H9 (cell line): ENCODE results near the gene CUBN. TPM values are rescaled to one million over a fixed set of nuclear protein-coding genes. Genes with fewer than 3 reads are reported as not detected.

ENCODE experiments used
- DNase-seq: peaks from one replicate; pipeline ENCODE4 v3.0.0-alpha.2; 2017
- H2AFZ ChIP-seq: one replicate; pipeline ENCODE4 v1.6.1; 2013; ENCODE audit warnings: mild to moderate bottlenecking, low read length, control low read depth, moderate library complexity
- H2AK5ac ChIP-seq: 2 replicates; pipeline ENCODE4 v1.6.1; 2013; ENCODE audit warnings: low read length, control low read depth, mixed read lengths; ENCODE audit not compliant: insufficient read length
- H2BK120ac ChIP-seq: one replicate; pipeline ENCODE4 v1.6.1; 2013; ENCODE audit warnings: low read depth, mild to moderate bottlenecking, low read length, control low read depth, inconsistent platforms; ENCODE audit not compliant: poor library complexity, severe bottlenecking
- H2BK12ac ChIP-seq: 2 replicates; pipeline ENCODE4 v1.6.1; 2013; ENCODE audit warnings: low read length, control low read depth, mixed read lengths, low read depth; ENCODE audit not compliant: insufficient read length
- H2BK15ac ChIP-seq: 2 replicates; pipeline ENCODE4 v1.6.1; 2013; ENCODE audit warnings: low read depth, low read length, control low read depth
- H2BK20ac ChIP-seq: one replicate; pipeline ENCODE4 v1.6.1; 2013; ENCODE audit warnings: low read depth, mild to moderate bottlenecking, low read length, control low read depth, inconsistent platforms; ENCODE audit not compliant: poor library complexity, severe bottlenecking
- H2BK5ac ChIP-seq: 2 replicates; pipeline ENCODE4 v1.6.1; 2013; ENCODE audit warnings: low read length, control low read depth, mixed read lengths; ENCODE audit not compliant: insufficient read length
- H3K14ac ChIP-seq: 2 replicates; pipeline ENCODE4 v1.6.1; 2013; ENCODE audit warnings: low read length, control low read depth; ENCODE audit not compliant: insufficient read depth
- H3K18ac ChIP-seq: 2 replicates; pipeline ENCODE4 v1.6.1; 2013; ENCODE audit warnings: low read depth, mild to moderate bottlenecking, mixed read lengths, low read length, control low read depth; ENCODE audit not compliant: insufficient read length
- H3K23ac ChIP-seq: 2 replicates; pipeline ENCODE4 v1.6.1; 2013; ENCODE audit warnings: low read length, control low read depth, mixed read lengths, low read depth; ENCODE audit not compliant: insufficient read length
- H3K23me2 ChIP-seq: 2 replicates; pipeline ENCODE4 v1.6.1; 2013; ENCODE audit warnings: low read depth, mild to moderate bottlenecking, mixed read lengths, low read length, control low read depth; ENCODE audit not compliant: insufficient read length, poor library complexity, severe bottlenecking
- H3K27ac ChIP-seq: 2 replicates; pipeline ENCODE4 v1.5.1; 2013; ENCODE audit warnings: low read length, control low read depth, mixed read lengths, low read depth; ENCODE audit not compliant: insufficient read length
- H3K27me3 ChIP-seq: 2 replicates; pipeline ENCODE4 v1.6.1; 2013; ENCODE audit warnings: low read length, control low read depth, inconsistent platforms; ENCODE audit not compliant: insufficient read depth
- H3K4ac ChIP-seq: 2 replicates; pipeline ENCODE4 v1.6.1; 2013; ENCODE audit warnings: low read depth, mild to moderate bottlenecking, control low read depth, inconsistent platforms, low read length, moderate library complexity
- H3K4me1 ChIP-seq: 2 replicates; pipeline ENCODE4 v1.6.1; 2013; ENCODE audit warnings: low read length, control low read depth, inconsistent platforms; ENCODE audit not compliant: insufficient read depth
- H3K4me2 ChIP-seq: 2 replicates; pipeline ENCODE4 v1.6.1; 2013; ENCODE audit warnings: low read length, control low read depth, mixed read lengths; ENCODE audit not compliant: insufficient read length, insufficient read depth
- H3K56ac ChIP-seq: 2 replicates; pipeline ENCODE4 v1.6.1; 2013; ENCODE audit warnings: low read depth, mild to moderate bottlenecking, mixed read lengths, low read length, control low read depth; ENCODE audit not compliant: insufficient read length
- H3K79me1 ChIP-seq: 2 replicates; pipeline ENCODE4 v1.6.1; 2013; ENCODE audit warnings: low read depth, mild to moderate bottlenecking, moderate library complexity, low read length, control low read depth, inconsistent platforms; ENCODE audit not compliant: insufficient read depth, poor library complexity, severe bottlenecking
- H3K79me2 ChIP-seq: 2 replicates; pipeline ENCODE4 v1.6.1; 2013; ENCODE audit warnings: low read length, control low read depth, inconsistent platforms; ENCODE audit not compliant: insufficient read depth
- H3K9ac ChIP-seq: 2 replicates; pipeline ENCODE4 v1.6.1; 2013; ENCODE audit warnings: low read length, control low read depth, mixed read lengths; ENCODE audit not compliant: insufficient read length; ENCODE audit errors: extremely low read depth
- H3K9me3 ChIP-seq: one replicate; pipeline ENCODE4 v1.6.1; 2013; ENCODE audit warnings: low read depth, low read length, inconsistent platforms; ENCODE audit not compliant: control insufficient read depth
- H3T11ph ChIP-seq: one replicate; pipeline ENCODE4 v1.6.1; 2013; ENCODE audit warnings: mild to moderate bottlenecking, low read length, control low read depth, inconsistent platforms
- H4K20me1 ChIP-seq: one replicate; pipeline ENCODE4 v1.6.1; 2013; ENCODE audit not compliant: control insufficient read depth, insufficient read length, insufficient read depth
- H4K5ac ChIP-seq: 2 replicates; pipeline ENCODE4 v1.6.1; 2013; ENCODE audit warnings: low read depth, mild to moderate bottlenecking, mixed read lengths, low read length, control low read depth; ENCODE audit not compliant: insufficient read length
- H4K8ac ChIP-seq: replicated peaks from 2 replicates; pipeline ENCODE4 v1.6.1; 2013; ENCODE audit warnings: low read length, control low read depth, mixed read lengths, low read depth; ENCODE audit not compliant: insufficient read length
- H4K91ac ChIP-seq: 2 replicates; pipeline ENCODE4 v1.6.1; 2013; ENCODE audit warnings: low read depth, mild to moderate bottlenecking, moderate library complexity, mixed read lengths, low read length, control low read depth; ENCODE audit not compliant: insufficient read length
- H3K27ac Mint-ChIP-seq, 3 experiments: 2 replicates in 2 of 3; 3 replicates in 1 of 3; pipeline ENCODE4 v1.8.0; 2020 to 2021; ENCODE audit warnings: mixed read lengths in 3 of 3, mild to moderate bottlenecking in 1 of 3, moderate library complexity in 1 of 3
- H3K27me3 Mint-ChIP-seq: 2 replicates; pipeline ENCODE4 v1.8.0; 2021; ENCODE audit warnings: low read depth, mild to moderate bottlenecking, moderate library complexity, mixed read lengths
- H3K36me3 Mint-ChIP-seq, 3 experiments: 2 replicates in 2 of 3; 3 replicates in 1 of 3; pipeline ENCODE4 v1.8.0; 2020 to 2021; ENCODE audit warnings: low read depth in 3 of 3, mixed read lengths in 3 of 3; ENCODE audit not compliant: insufficient read depth in 1 of 3
- H3K4me1 Mint-ChIP-seq, 2 experiments: 2 replicates each; pipeline ENCODE4 v1.8.0; 2020; ENCODE audit warnings: mixed read lengths in 2 of 2
- H3K4me3 Mint-ChIP-seq, 2 experiments: 2 replicates in 1 of 2; 3 replicates in 1 of 2; pipeline ENCODE4 v1.8.0; 2020 to 2021; ENCODE audit warnings: mild to moderate bottlenecking in 2 of 2, mixed read lengths in 2 of 2, moderate library complexity in 1 of 2
- H3K9me3 Mint-ChIP-seq, 2 experiments: 2 replicates in 1 of 2; 3 replicates in 1 of 2; pipeline ENCODE4 v1.8.0; 2020; ENCODE audit warnings: mild to moderate bottlenecking in 2 of 2, mixed read lengths in 2 of 2, moderate library complexity in 1 of 2
- CTCF ChIP-seq: fragments of 200-600 bp; sonication (generic); conservative IDR thresholded peaks from 3 replicates; pipeline ENCODE4 v1.8.0; 2021; ENCODE audit warnings: antibody characterized with exemption, mild to moderate bottlenecking
- WGBS: extraction: QIAGEN DNeasy Blood & Tissue Kit; methylation state at CpG from one replicate; pipeline ENCODE4 v1.1.7; 2013; ENCODE audit warnings: missing lambda C conversion rate, low lambda C conversion rate, mixed read lengths; ENCODE audit not compliant: insufficient read length; ENCODE audit errors: extremely low coverage; 5-methylcytosine and 5-hydroxymethylcytosine counted together
- total RNA-seq: library from RNA; stranded (reverse); gene quantifications from 2 replicates; pipeline ENCODE4 v1.2.1, GENCODE V29; 2021

The CUBN gene
- total RNA-seq, 1 experiment from 2014 or later: 0.26 TPM

- no CpG with 5 or more reads among the region's 3 CpGs for WGBS
- H4K20me1 ChIP-seq: no peaks in the 10 kb centered on the region
- no peak overlapping the region for H3K4ac ChIP-seq
- H3K79me2 ChIP-seq: no peaks in the 10 kb centered on the region
- H4K8ac ChIP-seq: no peak overlapping the region
- no peak overlapping the region for H2BK5ac ChIP-seq
- H2BK120ac ChIP-seq: no peak overlapping the region
- no peak overlapping the region for H4K91ac ChIP-seq
- no peak overlapping the region for H2BK12ac ChIP-seq
- H3K27me3 ChIP-seq: no peaks in the 10 kb centered on the region
- no peak overlapping the region for H3K18ac ChIP-seq
- H3K23me2 ChIP-seq: no peaks in the 10 kb centered on the region
- Mint-ChIP-seq H3K36me3 (0 out of 7 replicates have a peak, but pooled peaks cover 0 to 5% (median 0%) of the 10 kb centered on the region in 3 experiments), H3K9me3 (no peaks in the 10 kb centered on the region), H3K27me3 (no peaks in the 10 kb centered on the region), H3K4me3 (no peak overlapping the region), H3K27ac (no peak overlapping the region), H3K4me1 (peaks cover 5 to 12% of the 10 kb centered on the region in 2 experiments)
- H4K5ac ChIP-seq: no peak overlapping the region
- no peak overlapping the region for H2AK5ac ChIP-seq
- H3K56ac ChIP-seq: no peak overlapping the region
- H3K4me1 ChIP-seq: no peaks in the 10 kb centered on the region
- no peak overlapping the region for H3K9ac ChIP-seq
- no peak overlapping the region for H2BK20ac ChIP-seq
- no peak overlapping the region for H2AFZ ChIP-seq
- no peak for TF ChIP-seq CTCF
- H3K14ac ChIP-seq: no peak overlapping the region
- H3K79me1 ChIP-seq: no peaks in the 10 kb centered on the region
- H3K23ac ChIP-seq: no peak overlapping the region
- no peak overlapping the region for H3K27ac ChIP-seq
- no peak overlapping the region for H2BK15ac ChIP-seq
- DNase-seq: no peak
- H3K9me3 ChIP-seq: no peaks in the 10 kb centered on the region
- H3K4me2 ChIP-seq: no peak overlapping the region
- H3T11ph ChIP-seq: no peak overlapping the region
Observed at GRCh38 chr10:17058093-17058492, 71.5 kb downstream of the CUBN start.
